CD4-positive, alpha-beta T cell treated with Interleukin-6 at 100 ng/mL for 8 hours (primary cell): Measurements from ENCODE around the gene FOXP2.

Experiments used
- DNase-seq: peaks from one replicate; pipeline ENCODE4 v3.0.0-alpha.2; 2020; ENCODE audit warnings: mixed read lengths, low spot score

Gene FOXP2

GRCh38 chr7:114720725-114721124, 306.1 kb downstream of the FOXP2 start:
- DNase-seq, result no peak

- no peak for DNase-seq
Measured at GRCh38 chr7:114722562-114722961, 307.9 kb downstream of the FOXP2 start.

- no peak for DNase-seq
Measured at GRCh38 chr7:114723308-114723707, 308.7 kb downstream of the FOXP2 start.

GRCh38 chr7:114740095-114740494, 325.5 kb downstream of the FOXP2 start:
- no peak for DNase-seq

GRCh38 chr7:114740941-114741340, 326.3 kb downstream of the FOXP2 start:
- DNase-seq, result no peak

- no peak for DNase-seq
Measured at GRCh38 chr7:114741911-114742310, 327.3 kb downstream of the FOXP2 start.
